Measurements from ENCODE around the gene BICD2. TPM values are rescaled to one million over a fixed set of nuclear protein-coding genes. Genes with fewer than 3 reads are reported as not detected.

Gene BICD2
- total RNA-seq, 1 experiment from 2014 or later: 39.0 TPM

DNA sequence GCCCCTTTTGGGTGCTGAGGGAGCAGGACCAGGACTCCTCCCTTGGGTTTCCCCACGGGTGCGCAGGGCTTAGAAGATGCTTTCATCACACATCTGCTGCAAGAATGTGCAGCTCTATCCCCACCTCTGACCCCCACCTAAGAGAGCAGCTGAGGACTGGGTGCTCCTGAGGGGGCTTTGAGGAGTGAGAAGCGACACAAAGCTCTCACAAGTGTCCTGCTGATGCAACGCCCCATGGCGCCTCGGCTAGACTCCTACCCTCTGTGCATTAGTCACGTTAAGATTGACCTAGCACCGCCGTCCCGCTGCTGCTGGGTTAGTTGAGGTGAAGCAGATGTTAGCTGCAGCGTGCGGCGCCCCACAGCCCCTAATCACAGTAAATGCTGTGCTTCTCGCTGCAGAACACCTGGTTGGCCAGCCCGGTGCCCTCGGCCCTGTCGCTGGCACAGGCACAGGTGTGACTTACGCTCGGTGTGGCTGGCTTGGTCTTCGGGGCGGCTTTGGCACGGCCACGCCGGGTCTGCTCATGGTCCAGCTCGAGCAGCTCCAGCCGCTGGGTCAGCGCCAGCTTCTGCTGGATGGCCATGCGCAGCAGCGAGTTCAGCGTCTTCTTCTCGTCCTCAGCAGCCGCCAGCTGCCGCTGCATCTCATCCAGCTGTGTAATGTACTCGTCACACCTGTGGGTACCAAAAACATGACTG, 49.7 kb downstream of the BICD2 start:
- no peak for DNase-seq (ENCODE audit: low read depth)

DNA sequence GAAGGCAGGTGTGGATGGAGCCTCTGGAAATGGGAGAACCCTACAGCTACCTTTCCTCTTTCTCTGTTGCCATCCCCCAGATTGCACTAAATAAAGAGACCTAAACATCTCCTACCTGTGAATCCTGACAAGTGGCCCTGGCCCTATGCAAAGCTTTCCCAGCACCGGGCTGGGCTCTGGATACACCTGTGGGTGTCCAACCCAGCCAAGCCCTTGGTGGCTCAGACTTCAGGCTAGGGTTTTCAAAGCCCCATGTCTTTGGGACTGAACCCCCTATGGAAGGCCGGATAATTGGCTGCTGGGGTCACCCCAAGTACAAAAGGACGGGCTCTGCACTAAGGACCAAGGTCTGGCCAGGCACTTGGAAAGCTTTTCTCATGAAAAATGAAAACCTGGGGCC, 50.6 kb downstream of the BICD2 start:
- no peak for DNase-seq (ENCODE audit: low read depth)

DNA sequence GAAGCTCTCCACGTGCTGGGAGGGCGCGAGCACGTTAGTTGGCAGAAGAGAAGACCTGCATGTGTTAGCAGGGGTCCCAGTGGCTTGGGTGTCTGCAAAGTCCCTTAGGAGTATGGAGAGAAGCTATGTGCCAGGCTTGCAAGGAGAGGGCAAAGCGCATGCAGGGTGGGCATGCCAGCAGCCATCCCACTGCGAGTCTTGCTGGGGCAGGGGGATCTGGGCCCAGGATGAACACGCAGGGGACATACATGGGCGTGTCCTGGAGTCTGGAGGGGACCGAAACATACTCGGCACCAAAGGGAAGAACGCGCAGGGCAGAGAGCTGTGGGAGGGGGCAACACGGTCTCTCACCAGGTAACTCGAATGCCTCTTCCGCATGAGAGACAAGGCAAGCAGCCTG, 51.1 kb downstream of the BICD2 start:
- DNase-seq (ENCODE audit: low read depth): no peak

DNA sequence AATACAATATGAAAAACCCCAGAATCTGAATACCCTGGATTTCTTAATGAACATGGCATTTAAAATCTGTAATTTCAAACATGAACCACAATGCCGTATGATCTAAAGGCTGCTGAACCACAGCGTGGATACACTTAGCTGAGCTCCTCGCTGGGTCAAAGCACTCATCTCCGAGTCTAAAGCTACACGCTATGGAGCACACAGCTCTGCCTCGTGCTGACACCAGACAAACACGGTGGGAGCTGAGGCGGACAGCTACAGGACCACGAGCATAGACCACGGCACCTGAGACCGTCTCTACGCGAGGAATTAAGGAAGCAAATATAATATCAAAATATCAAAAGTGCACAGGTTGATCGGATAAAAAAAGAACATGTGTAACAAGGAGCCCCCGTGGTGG, 51.9 kb downstream of the BICD2 start:
- DNase-seq (ENCODE audit: low read depth): no peak

DNA sequence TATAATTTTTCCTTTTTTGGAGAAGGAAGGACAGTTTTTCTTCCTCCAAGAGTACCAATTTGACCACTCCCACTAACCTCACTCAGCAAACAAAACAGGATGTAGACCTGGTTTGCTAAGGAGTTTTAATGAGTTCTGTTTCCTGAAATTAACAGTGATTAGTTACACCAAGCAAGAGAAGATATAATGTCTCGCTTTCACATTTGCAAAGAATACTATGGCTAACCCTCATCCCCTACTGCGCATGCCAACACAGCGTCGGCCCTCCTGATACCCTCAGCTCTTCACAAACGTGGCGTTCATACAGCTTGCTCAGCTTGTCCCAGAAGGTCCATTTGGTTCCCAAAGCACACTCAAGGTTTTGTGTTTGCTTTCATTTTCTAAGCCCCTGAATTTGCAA, 52.8 kb downstream of the BICD2 start:
- DNase-seq (ENCODE audit: low read depth): no peak

DNA sequence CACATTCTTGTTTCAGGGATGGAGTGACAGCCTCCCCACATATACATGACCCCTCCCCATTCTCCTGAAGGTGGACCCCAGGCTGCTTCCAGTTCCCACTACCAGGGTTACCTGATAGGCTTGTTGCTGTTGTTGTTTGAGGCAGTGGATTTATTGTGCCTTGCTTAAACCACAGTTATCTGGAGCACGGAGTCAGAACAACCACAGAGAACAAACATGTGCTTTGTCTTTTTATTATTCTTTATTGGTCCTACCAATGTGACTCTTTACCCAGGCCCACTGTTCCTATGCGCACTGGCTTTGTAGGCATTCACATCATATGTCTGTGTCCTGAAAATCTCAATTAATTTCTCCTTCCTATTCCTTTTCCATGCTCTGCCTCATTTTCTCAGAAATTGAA, 53.5 kb downstream of the BICD2 start:
- no peak for DNase-seq (ENCODE audit: low read depth)

DNA sequence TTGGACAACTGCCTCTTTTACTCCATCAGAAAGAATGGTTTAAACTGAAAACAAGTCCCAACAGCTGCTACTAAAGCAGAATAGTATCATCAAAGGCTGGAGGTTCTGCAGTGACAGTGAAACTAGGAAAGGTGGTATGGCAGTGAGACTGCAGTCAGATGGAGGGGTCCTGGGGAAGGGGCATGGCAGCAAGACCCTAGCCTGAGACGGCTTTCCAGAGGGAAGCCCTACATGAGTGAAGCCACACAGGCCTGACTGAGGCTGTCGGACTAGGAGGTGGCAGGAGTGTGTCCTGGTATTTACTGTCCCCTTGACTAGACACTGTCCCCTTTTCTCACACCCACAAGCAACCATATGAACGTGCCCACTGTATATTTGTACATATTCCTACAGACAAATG, 54.3 kb downstream of the BICD2 start:
- no peak for DNase-seq (ENCODE audit: low read depth)

DNA sequence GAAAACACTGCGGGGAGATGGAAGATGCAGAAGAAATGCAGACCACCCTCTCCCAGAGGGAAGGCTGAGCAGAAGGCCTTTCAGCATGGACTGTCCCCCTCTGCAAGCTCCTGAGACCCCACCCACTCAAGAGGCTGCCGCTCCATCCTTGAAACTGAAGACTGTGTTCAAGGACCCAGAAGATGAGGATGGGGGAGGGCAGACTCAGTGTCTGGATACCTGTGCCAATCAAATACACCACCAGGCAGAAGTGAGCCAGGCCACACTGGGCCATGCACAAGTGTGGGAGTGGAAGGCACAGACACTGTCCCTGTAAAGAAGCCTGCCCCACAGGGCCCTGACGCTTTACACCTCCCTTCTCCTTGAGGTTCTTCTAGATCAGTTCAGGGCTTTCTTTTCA, 54.7 kb downstream of the BICD2 start:
- DNase-seq (ENCODE audit: low read depth): no peak

DNA sequence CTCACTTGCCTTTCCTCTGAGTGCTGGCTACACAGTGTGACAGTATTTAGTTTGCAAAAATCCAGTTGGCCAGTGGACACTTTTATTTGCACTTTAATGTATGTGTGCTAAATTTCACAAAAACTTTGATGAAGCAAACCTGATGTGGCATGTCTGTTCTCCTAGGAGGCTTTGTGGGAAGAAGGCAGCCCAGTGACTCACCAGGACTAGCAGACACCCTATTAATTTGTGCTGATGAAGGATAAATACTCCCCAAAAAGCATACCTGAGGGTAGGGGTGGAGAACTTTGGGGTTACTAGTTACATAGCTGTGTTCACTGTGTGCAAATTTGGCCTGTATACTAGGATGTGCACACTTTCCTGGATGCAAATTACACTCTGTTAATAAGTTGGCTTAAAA, 55.4 kb downstream of the BICD2 start:
- no peak for DNase-seq (ENCODE audit: low read depth)

DNA sequence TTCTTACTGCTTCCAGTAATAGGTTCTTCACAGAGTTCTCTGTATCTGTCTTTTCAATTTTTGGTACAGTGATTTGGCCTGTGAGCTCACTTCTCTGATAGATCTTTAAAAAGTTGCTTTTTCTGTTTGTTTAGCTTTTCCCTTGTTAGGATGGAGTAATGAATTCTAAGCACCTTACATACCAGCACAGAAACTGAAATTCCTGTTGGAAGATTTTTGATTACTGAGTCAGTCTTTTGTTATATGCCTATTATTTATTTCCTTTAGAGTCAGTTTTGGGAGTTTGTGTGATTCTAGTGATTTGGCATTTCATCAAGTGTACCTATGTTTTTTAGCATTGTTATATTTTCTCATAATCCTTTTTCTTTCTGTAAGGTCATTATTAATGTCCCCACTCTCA, 57.1 kb downstream of the BICD2 start:
- peak; percentile 15 for DNase-seq (ENCODE audit: low read depth)

DNA sequence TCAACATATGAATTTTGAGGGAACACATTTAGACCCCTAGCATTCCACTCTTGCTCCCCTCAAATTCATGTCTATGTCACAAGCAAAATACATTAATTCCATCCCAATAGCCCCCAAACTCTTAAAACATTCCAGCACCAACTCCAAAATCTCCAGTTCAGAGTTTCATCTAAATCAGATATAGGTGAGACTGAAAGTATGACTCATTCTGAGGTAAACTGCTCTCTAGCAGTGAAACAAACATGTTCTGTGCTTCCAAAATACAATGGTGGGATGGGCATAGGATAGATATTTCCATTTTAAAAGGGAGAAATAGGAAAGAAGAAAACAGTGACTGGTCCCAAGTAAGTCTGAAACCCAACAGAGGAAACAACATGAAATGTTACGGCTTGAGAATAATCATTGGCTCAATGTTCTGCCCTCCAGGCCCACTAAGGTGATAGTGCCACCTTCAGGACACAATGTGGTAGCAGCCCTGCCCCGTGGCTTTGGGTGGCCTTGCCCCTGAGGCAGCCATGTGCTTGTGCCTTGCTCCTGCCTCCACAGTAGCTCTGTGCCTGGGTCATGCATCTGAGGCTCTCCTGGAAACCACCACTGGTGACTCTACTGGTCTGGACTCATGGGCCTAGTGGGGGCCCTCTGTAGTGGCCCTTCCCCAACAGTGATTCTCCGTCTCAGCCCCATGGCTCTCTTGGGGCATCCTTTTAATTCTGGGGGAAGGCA, 58.3 kb downstream of the BICD2 start:
- peak; percentile 42 for DNase-seq (ENCODE audit: low read depth)

DNA sequence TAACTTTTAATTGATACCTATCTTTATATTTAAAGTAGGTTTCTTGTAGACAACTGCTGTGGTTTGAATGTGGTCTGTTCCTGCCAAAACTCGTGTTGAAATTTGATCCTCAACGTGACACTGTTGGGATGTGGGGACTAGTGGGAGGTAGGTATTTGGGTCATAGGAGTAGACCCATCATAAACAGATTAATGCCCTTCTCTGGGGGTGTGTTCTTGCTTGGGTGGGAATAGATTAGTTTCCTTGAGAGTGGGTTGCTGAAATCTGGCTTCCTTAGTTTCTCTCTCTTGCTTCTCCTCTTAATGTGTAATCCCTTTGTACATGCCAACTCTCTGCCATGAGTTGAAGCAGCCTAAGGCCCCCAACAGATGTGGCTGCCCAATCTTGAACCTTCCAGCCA, 60.1 kb downstream of the BICD2 start:
- DNase-seq (ENCODE audit: low read depth): no peak

DNA sequence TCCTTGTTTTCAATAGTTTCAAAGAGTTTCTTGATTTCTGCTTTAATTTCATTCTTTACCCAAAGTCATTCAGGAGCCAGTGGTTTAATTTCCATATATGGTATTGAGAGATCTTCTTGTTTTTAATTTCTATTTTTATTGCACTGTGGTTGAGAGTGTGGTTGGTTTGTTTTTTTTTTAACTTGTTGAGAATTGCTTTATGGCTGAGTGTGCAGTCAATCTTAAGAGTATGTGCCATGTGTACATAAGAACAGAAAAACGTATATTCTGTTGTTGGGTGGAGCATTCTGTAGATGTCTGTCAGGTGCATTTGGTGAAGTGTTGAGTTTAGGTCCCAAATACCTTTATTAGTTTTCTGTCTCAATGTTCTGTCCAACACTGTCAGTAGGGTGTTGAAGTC, 68.0 kb downstream of the BICD2 start:
- DNase-seq (ENCODE audit: low read depth): no peak

DNA sequence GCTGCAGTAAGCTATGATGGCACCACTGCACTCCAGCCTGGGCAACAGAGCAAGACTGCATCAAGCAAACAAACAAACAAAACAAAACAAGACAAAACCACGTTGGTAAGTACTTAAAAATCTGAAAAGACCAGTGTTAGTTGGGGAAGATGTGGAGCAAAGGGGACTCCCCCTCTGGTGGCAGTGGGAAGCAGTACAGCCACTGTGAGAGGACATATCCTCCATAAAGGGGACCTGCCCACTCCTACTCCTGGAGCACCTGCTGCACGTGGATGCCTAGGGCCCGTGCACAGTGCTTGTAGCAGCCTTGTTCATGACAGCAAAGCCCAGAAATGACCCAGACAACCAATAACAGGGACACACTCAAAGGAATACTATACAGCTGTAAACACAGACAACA, 77.7 kb downstream of the BICD2 start:
- peak; percentile 28 for DNase-seq (ENCODE audit: low read depth)

DNA sequence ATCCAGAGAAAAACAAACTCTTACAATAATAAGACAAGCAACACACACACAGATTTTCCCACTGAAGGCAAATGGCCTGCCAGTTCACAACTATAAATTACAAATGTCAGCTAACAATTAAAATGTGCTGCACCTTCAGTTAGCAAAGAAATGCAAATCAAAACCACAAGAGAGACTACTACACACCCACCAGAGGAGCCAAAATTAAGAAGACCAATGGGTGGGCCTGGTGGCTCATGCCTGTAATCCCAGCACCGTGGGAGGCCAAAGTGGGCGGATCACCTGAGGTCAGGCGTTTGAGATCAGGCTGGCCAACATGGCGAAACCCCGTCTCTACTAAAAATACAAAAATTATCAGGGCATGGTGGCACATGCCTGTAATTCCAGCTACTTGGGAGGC, 79.6 kb downstream of the BICD2 start:
- no peak for DNase-seq (ENCODE audit: low read depth)

DNA sequence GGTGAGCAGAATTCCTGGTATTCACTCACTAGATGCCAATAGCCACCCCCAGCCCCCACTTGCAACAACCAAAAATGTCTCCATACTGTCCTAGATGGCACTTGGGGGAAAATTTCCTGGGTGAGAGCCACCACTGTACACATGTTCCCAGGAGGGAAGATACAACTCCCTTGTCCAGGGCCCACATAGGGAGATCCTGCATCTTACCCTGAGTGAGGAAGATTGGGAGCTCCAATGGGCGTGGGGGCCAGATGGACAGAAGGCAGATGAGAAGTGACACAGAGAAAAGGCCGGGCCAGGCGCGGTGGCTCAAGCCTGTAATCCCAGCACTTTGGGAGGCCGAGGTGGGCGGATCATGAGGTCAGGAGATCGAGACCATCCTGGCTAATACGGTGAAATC, 82.4 kb downstream of the BICD2 start:
- no peak for DNase-seq (ENCODE audit: low read depth)

DNA sequence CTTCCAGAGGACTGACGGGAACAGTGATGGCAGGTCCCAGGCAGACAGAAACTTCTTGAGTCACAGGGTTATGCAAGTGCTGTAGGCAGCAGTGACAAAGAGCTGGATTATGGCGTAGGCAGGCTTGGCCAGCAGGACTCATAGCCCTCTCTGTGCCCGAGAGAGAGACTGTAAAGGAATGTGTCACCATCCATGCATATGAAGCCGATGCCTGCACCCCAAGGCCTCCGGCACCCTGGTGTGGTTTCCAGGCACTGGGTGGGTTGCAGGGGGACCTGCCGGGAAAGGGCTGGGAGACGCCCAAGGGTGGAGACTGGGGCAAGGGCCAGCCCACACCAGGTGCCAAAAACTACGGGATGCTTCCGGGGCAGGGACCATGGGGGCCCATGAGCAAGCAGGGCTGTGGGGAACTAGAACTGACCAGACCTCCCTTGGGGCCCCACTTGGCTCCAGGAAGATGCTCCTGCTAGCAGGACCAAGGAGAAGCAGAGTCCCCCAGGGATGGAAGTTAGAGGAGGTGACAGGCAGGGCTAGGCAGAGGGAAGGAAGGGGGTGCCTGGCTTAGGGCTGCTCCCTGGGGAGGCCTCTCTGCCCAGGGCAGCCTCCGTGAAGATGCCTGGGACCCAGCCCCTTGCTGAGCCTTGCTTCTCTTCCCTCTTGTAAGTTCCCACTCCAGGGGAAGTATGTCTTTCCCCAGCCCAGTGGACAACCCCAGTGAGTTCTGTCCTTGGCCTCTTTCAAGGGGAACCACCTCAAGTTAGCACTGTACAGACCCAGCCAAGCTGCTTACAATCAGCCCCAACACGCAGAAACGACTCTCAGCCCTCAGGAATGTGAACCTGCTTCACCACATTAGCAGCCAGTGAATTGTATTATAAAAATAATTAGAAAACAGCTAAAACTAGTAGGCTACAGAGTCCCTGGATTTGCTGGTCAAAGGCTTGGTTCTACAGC, 84.2 kb downstream of the BICD2 start:
- peak; percentile 28 for DNase-seq (ENCODE audit: low read depth)

DNA sequence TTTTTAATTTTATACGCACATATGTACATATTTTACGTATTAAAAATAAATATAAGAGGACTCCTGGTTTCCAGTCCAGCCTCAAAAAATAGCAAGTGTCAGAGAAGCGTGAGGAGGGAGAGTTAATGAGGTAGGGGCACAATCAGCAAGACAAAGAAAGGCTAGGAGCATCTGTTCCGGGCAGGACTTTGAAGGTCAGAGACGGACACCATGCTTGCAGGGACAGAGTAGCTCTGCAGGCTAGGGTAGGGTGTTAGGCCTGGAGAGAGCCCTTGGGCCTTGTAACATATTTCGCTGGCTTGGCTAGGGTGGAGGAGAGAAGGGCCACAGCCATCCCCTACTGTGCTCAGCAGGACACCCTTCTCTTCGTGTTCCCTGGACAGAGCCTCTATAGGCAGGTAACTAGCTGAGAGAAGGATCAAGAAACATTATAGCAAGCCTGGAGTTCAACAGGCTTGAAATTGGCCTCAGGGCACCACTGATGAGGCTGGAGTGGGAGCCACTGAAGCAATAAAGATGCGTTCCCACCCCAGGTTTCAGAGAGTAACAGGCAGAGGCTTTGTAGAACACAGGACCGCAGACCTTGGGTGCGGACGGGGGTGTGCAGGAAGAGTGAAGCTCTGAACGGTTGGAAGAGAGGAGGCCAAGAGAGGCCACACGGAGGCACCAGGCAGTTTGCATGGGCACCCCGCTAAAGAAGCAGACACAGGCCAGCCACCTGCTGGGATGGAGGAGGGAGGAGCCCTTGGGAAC, 85.0 kb downstream of the BICD2 start:
- no peak for DNase-seq (ENCODE audit: low read depth)

DNA sequence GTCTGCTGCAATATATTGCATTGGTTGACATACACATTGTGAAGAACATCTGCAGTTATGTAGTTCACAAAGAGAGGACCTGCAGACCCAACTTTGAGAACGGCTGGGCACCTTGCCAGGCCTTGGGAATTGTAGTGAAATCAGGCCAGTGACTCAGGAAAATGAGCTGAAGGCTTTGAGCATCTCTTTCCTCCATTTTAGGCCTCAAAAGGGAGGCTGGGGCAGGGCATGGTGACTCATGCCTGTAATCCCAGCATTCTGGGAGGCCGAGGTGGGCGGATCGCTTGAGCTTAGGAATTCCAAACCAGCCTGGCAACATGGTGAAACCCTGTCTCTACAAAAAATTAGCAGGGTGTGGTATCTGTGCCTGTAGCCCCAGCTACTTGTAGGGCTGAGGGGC, 93.3 kb downstream of the BICD2 start:
- DNase-seq (ENCODE audit: low read depth): peak; percentile 92

DNA sequence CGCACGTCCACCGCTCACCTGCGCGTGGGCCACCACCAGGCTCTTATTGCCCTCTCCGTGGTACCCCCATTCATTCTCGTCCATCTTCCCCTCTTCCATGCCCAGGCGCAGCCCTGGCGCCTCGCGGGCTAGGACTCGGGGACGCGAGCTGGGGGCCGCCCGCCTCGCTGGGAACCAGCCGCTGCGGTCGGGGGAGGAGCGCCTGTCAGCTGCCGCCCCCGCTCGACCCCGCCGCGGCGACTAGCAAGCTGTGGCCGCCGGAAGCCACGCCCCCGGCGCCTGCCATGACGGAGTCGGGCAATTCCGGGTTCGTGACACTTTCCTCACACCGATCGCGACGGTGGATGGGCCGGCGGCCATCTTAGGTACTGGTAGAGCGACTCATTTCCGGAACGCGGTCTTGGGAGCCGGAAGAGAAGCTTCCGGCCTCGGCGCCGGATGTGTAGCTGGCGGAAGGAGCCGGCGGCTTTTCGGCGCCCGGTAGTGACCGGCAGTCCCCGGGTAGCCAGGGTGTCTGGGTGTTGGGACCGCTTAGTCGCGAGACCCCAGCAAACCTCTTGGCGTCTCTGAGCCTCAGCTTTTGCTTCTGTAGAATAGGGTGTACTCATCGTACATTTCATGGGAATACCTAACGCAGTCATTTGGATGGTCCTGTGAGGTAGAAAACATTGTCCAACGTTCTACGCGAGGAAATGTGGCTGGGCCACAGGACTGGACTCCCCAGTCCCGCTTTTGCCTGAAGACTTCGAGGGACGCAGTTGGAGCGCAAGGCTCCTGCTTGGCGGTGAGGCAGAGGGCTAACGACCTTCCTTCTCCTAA, 94.5 kb downstream of the BICD2 start, which contains the start of gene IPPK:
Gene IPPK, minus strand, starts transcription at position 242 of the 819 bp plus-strand sequence. Its CDS starts 143 bp downstream, at position 99.
- peak; percentile 99 for DNase-seq (ENCODE audit: low read depth)

DNA sequence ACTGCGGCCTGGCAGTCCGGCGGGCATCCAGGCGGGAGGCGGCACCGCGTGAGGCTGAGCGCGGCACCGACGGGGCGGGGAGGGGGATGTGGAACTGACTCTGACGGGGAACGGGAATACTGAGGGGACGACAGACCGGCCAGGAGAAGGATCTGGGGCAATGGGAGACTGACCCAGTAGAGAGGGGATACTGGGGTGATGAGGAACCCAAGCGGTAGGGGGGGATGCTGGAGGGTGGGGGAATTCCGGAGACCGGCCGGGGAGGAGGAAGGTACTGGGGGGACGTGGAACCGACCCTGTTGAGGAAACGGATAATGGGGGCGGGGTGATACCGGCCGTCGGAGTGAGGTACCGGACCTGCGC, 95.1 kb downstream of the BICD2 start:
- no peak for DNase-seq (ENCODE audit: low read depth)

All from M059J (cell line).